PC-9 (cell line): Measurements from ENCODE around the gene DUSP9.

Experiments
- CTCF ChIP-seq: fragments of 200-600 bp; sonication (generic); conservative IDR thresholded peaks from 2 replicates; pipeline ENCODE4 v1.6.1; 2017; ENCODE audit warnings: mixed run types, antibody characterized with exemption, mild to moderate bottlenecking, moderate library complexity
- EZH2 ChIP-seq: fragments of 200-600 bp; sonication (generic); IDR thresholded peaks from 2 replicates; pipeline ENCODE4 v1.8.0; 2017; ENCODE audit warnings: antibody characterized with exemption, low read depth

DNA sequence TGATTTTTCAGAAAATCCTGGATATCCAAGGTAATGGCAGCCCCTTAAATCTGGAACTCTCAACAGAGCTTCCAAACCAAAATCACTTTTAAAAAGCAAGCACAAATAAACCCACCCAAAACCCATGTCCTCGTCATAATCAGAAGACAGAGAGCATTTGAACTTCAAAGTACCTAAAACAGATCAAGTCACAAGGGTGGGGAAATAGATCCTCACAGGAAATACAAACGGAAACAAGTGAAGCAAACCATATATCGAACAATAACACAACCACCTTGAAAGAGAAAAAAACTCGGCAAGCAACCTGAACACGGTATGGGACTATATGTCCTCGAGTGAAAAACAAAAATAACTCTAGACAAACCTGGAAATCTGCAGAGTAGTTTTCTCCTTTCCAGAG is 32.2 kb upstream of the DUSP9 start:
- no peak for TF ChIP-seq CTCF
- no peak for TF ChIP-seq EZH2
